ENCODE data around the gene ANKRD6.
"Not testable (repeated sequence)": the region's sequence is repeated elsewhere in the genome, so short reads cannot be mapped to it uniquely, and the experiment has no call there.

Gene ANKRD6

GRCh38 chr6:89432875-89433251 lies at the start of gene ANKRD6:
Gene ANKRD6 (plus strand): TSS chr6:89433152. CDS start chr6:89566977, 133,825 bp downstream.
- Histone ChIP-seq H3K27me3 (replicated peaks; ENCODE audit: control insufficient read depth, insufficient read depth, low read length) (peaks cover 3% of the 10 kb centered on the region), H3K36me3 (ENCODE audit: control insufficient read depth, insufficient read depth, low read length, severe bottlenecking) (no peaks in the 10 kb centered on the region), H3K9ac (ENCODE audit: low read length) (peak within 1 kb of the TSS; percentile 82), H3K4me3 (ENCODE audit: low read length) (peak within 1 kb of the TSS; percentile 84), H3K4me1 (ENCODE audit: control insufficient read depth, insufficient read depth, low read length) (peaks cover 3% of the 10 kb centered on the region), H3K9me3 (ENCODE audit: control insufficient read depth, low read length) (no peaks in the 10 kb centered on the region)
- DNase-seq (ENCODE audit: low read depth), result peak; percentile 88

- Histone ChIP-seq H3K9ac (ENCODE audit: low read length) (no peak overlapping the region), H3K4me1 (ENCODE audit: control insufficient read depth, insufficient read depth, low read length) (no peaks in the 10 kb centered on the region), H3K27me3 (replicated peaks; ENCODE audit: control insufficient read depth, insufficient read depth, low read length) (no peaks in the 10 kb centered on the region), H3K36me3 (ENCODE audit: control insufficient read depth, insufficient read depth, low read length, severe bottlenecking) (no peaks in the 10 kb centered on the region), H3K4me3 (ENCODE audit: low read length) (no peak overlapping the region), H3K9me3 (ENCODE audit: control insufficient read depth, low read length) (no peaks in the 10 kb centered on the region)
- DNase-seq (ENCODE audit: low read depth), result no peak
These were observed 47.7 kb upstream of the ANKRD6 start for GRCh38 chr6:89385156-89385667.

- H3K27me3 ChIP-seq (replicated peaks; ENCODE audit: control insufficient read depth, insufficient read depth, low read length), result no peaks in the 10 kb centered on the region
- no peak for DNase-seq (ENCODE audit: low read depth)
These were observed 47.1 kb upstream of the ANKRD6 start for GRCh38 chr6:89385846-89386245.

GRCh38 chr6:89386917-89387491 lies 45.9 kb upstream of the ANKRD6 start:
- H3K27me3 ChIP-seq (replicated peaks; ENCODE audit: control insufficient read depth, insufficient read depth, low read length), result no peaks in the 10 kb centered on the region
- H3K36me3 ChIP-seq (ENCODE audit: control insufficient read depth, insufficient read depth, low read length, severe bottlenecking), result no peaks in the 10 kb centered on the region
- DNase-seq (ENCODE audit: low read depth), result no peak
- no peaks in the 10 kb centered on the region for H3K4me1 ChIP-seq (ENCODE audit: control insufficient read depth, insufficient read depth, low read length)
- no peak overlapping the region for H3K4me3 ChIP-seq (ENCODE audit: low read length)
- no peak overlapping the region for H3K9ac ChIP-seq (ENCODE audit: low read length)
- no peaks in the 10 kb centered on the region for H3K9me3 ChIP-seq (ENCODE audit: control insufficient read depth, low read length)

More at GRCh38 chr6:89385846-89386245, 47.1 kb upstream of the ANKRD6 start:
- Histone ChIP-seq H3K4me3 (ENCODE audit: low read length) (no peak overlapping the region), H3K4me1 (ENCODE audit: control insufficient read depth, insufficient read depth, low read length) (no peaks in the 10 kb centered on the region), H3K36me3 (ENCODE audit: control insufficient read depth, insufficient read depth, low read length, severe bottlenecking) (no peaks in the 10 kb centered on the region), H3K9ac (ENCODE audit: low read length) (no peak overlapping the region), H3K9me3 (ENCODE audit: control insufficient read depth, low read length) (no peaks in the 10 kb centered on the region)

GRCh38 chr6:89387516-89388201 lies 45.3 kb upstream of the ANKRD6 start:
- no peaks in the 10 kb centered on the region for H3K4me1 ChIP-seq (ENCODE audit: control insufficient read depth, insufficient read depth, low read length)
- H3K9ac ChIP-seq (ENCODE audit: low read length), result no peak overlapping the region
- H3K9me3 ChIP-seq (ENCODE audit: control insufficient read depth, low read length), result no peaks in the 10 kb centered on the region
- no peak for DNase-seq (ENCODE audit: low read depth)
- H3K36me3 ChIP-seq (ENCODE audit: control insufficient read depth, insufficient read depth, low read length, severe bottlenecking), result no peaks in the 10 kb centered on the region
- H3K4me3 ChIP-seq (ENCODE audit: low read length), result no peak overlapping the region
- H3K27me3 ChIP-seq (replicated peaks; ENCODE audit: control insufficient read depth, insufficient read depth, low read length), result no peaks in the 10 kb centered on the region

GRCh38 chr6:89388846-89389245 lies 44.1 kb upstream of the ANKRD6 start:
- peaks cover 8% of the 10 kb centered on the region for H3K9me3 ChIP-seq (ENCODE audit: control insufficient read depth, low read length)
- no peak for DNase-seq (ENCODE audit: low read depth)
- no peaks in the 10 kb centered on the region for H3K27me3 ChIP-seq (replicated peaks; ENCODE audit: control insufficient read depth, insufficient read depth, low read length)
- no peak overlapping the region for H3K4me3 ChIP-seq (ENCODE audit: low read length)
- no peaks in the 10 kb centered on the region for H3K4me1 ChIP-seq (ENCODE audit: control insufficient read depth, insufficient read depth, low read length)
- H3K9ac ChIP-seq (ENCODE audit: low read length), result no peak overlapping the region
- H3K36me3 ChIP-seq (ENCODE audit: control insufficient read depth, insufficient read depth, low read length, severe bottlenecking), result no peaks in the 10 kb centered on the region

- DNase-seq (ENCODE audit: low read depth), result no peak
- Histone ChIP-seq H3K36me3 (ENCODE audit: control insufficient read depth, insufficient read depth, low read length, severe bottlenecking) (no peaks in the 10 kb centered on the region), H3K4me1 (ENCODE audit: control insufficient read depth, insufficient read depth, low read length) (no peaks in the 10 kb centered on the region), H3K9ac (ENCODE audit: low read length) (no peak overlapping the region), H3K9me3 (ENCODE audit: control insufficient read depth, low read length) (peaks cover 9% of the 10 kb centered on the region), H3K4me3 (ENCODE audit: low read length) (no peak overlapping the region), H3K27me3 (replicated peaks; ENCODE audit: control insufficient read depth, insufficient read depth, low read length) (no peaks in the 10 kb centered on the region)
These were observed 40.1 kb upstream of the ANKRD6 start for GRCh38 chr6:89392823-89393222.

- no peaks in the 10 kb centered on the region for H3K27me3 ChIP-seq (replicated peaks; ENCODE audit: control insufficient read depth, insufficient read depth, low read length)
- H3K4me1 ChIP-seq (ENCODE audit: control insufficient read depth, insufficient read depth, low read length), result no peaks in the 10 kb centered on the region
- DNase-seq (ENCODE audit: low read depth), result no peak
- peaks cover 9% of the 10 kb centered on the region for H3K9me3 ChIP-seq (ENCODE audit: control insufficient read depth, low read length)
- H3K9ac ChIP-seq (ENCODE audit: low read length), result no peak overlapping the region
- H3K36me3 ChIP-seq (ENCODE audit: control insufficient read depth, insufficient read depth, low read length, severe bottlenecking), result no peaks in the 10 kb centered on the region
- no peak overlapping the region for H3K4me3 ChIP-seq (ENCODE audit: low read length)
These were observed 39.3 kb upstream of the ANKRD6 start for GRCh38 chr6:89393659-89394058.

- not testable (repeated sequence) for H3K36me3 ChIP-seq (ENCODE audit: control insufficient read depth, insufficient read depth, low read length, severe bottlenecking); H3K9me3 ChIP-seq (ENCODE audit: control insufficient read depth, low read length); H3K4me3 ChIP-seq (ENCODE audit: low read length); H3K27me3 ChIP-seq (replicated peaks; ENCODE audit: control insufficient read depth, insufficient read depth, low read length); H3K9ac ChIP-seq (ENCODE audit: low read length); H3K4me1 ChIP-seq (ENCODE audit: control insufficient read depth, insufficient read depth, low read length); DNase-seq (ENCODE audit: low read depth)
These were observed 35.1 kb upstream of the ANKRD6 start for GRCh38 chr6:89397884-89398283.

- Histone ChIP-seq H3K9me3 (ENCODE audit: control insufficient read depth, low read length) (peaks cover under 1% of the 10 kb centered on the region), H3K36me3 (ENCODE audit: control insufficient read depth, insufficient read depth, low read length, severe bottlenecking) (no peaks in the 10 kb centered on the region), H3K4me3 (ENCODE audit: low read length) (no peak overlapping the region), H3K27me3 (replicated peaks; ENCODE audit: control insufficient read depth, insufficient read depth, low read length) (no peaks in the 10 kb centered on the region), H3K4me1 (ENCODE audit: control insufficient read depth, insufficient read depth, low read length) (peaks cover 7% of the 10 kb centered on the region), H3K9ac (ENCODE audit: low read length) (no peak overlapping the region)
- no peak for DNase-seq (ENCODE audit: low read depth)
These were observed 34.0 kb upstream of the ANKRD6 start for GRCh38 chr6:89398762-89399525.

GRCh38 chr6:89400050-89400449 lies 32.9 kb upstream of the ANKRD6 start:
- Histone ChIP-seq H3K36me3 (ENCODE audit: control insufficient read depth, insufficient read depth, low read length, severe bottlenecking) (no peaks in the 10 kb centered on the region), H3K4me1 (ENCODE audit: control insufficient read depth, insufficient read depth, low read length) (peaks cover 7% of the 10 kb centered on the region), H3K9ac (ENCODE audit: low read length) (no peak overlapping the region), H3K27me3 (replicated peaks; ENCODE audit: control insufficient read depth, insufficient read depth, low read length) (no peaks in the 10 kb centered on the region), H3K9me3 (ENCODE audit: control insufficient read depth, low read length) (no peaks in the 10 kb centered on the region), H3K4me3 (ENCODE audit: low read length) (no peak overlapping the region)
- DNase-seq (ENCODE audit: low read depth), result no peak

All from adipocyte (in vitro differentiated cells).